HepG2 (cell line): ENCODE measurements around the gene PRPF38A. TPM values are rescaled to one million over a fixed set of nuclear protein-coding genes. Genes with fewer than 3 reads are reported as not detected.
A peak's percentile ranks its signal among the peaks of the same experiment; 100 is the strongest.

ENCODE experiments used
- ATAC-seq: fragments of 200-7000 bp; cut with Tn5 transposase; 3 replicates; pipeline ENCODE4 v1.9.1; 2020; ENCODE audit warnings: mild to moderate bottlenecking, moderate library complexity
- BruUV-seq: library from RNA; stranded (reverse); fragments of 400-500 nt; replicated peaks from 2 replicates; lab custom pipeline; 2021; lab: Mats Ljungman, UMichigan
- CTCF ChIA-PET: fragments of 300-600 bp; formaldehyde crosslinking; extraction: SDS; loops from one replicate; lab custom pipeline; 2021; ENCODE audit warnings: low total read pairs, inconsistent platforms, low intra/inter-chr PET ratio; lab: Yijun Ruan, JAX
- POLR2A ChIA-PET: fragments of 350-600 bp; sonication (Branson Sonifier 250); formaldehyde crosslinking; loops from one replicate; lab custom pipeline; 2020; ENCODE audit warnings: antibody characterized with exemption, inconsistent platforms; lab: Yijun Ruan, JAX
- DNase-seq: peaks from one replicate; pipeline ENCODE4 v3.0.0-alpha.2; 2015; ENCODE audit warnings: low spot score
- FAIRE-seq: peaks from 3 replicates; lab custom pipeline; 2011; peaks lifted over from hg19 to GRCh38; lab: Jason Lieb, UNC
- H2AFZ ChIP-seq: one replicate; pipeline ENCODE4 v1.6.1; 2011; ENCODE audit warnings: low read length, inconsistent platforms
- H3K27ac ChIP-seq: fragments of 300-600 bp; 3 replicates; pipeline ENCODE4 v1.8.0; 2011; ENCODE audit warnings: mixed run types, mild to moderate bottlenecking, mixed read lengths, low read length, inconsistent platforms; ENCODE audit not compliant: insufficient read depth; ENCODE audit errors: extremely low read length
- H3K27me3 ChIP-seq, 2 experiments: fragments of 200-600 bp in 1 of 2; 2 replicates in 1 of 2; 3 replicates in 1 of 2; pipeline versions ENCODE4 v1.6.0 to v1.8.0; 2011; ENCODE audit warnings: low read length in 2 of 2, mild to moderate bottlenecking in 2 of 2, moderate library complexity in 2 of 2, inconsistent platforms in 1 of 2; ENCODE audit not compliant: insufficient read depth in 2 of 2, control insufficient read depth in 1 of 2
- H3K36me3 ChIP-seq, 2 experiments: fragments of 200-600 bp in 1 of 2; replicated peaks in 1 of 2; 2 replicates in 1 of 2; 3 replicates in 1 of 2; pipeline versions ENCODE4 v1.5.1 to v1.8.0; 2011; ENCODE audit warnings: low read length in 2 of 2, inconsistent platforms in 1 of 2; ENCODE audit not compliant: insufficient read depth in 2 of 2, control insufficient read depth in 1 of 2
- H3K4me1 ChIP-seq: 2 replicates; pipeline ENCODE4 v1.5.1; 2012; ENCODE audit warnings: low read length, inconsistent platforms; ENCODE audit not compliant: insufficient read depth
- H3K4me2 ChIP-seq: 2 replicates; pipeline ENCODE4 v1.6.0; 2011; ENCODE audit warnings: low read depth, low read length, inconsistent platforms
- H3K4me3 ChIP-seq, 3 experiments: fragments of 200-600 bp in 1 of 3; sonication (generic), shearing (Covaris generic) in 1 of 3; replicated peaks in 1 of 3; 2 replicates each; pipeline ENCODE4 v1.5.1; 2011 to 2016; ENCODE audit warnings: low read length in 3 of 3, inconsistent platforms in 2 of 3, low read depth in 2 of 3, mild to moderate bottlenecking in 2 of 3, control low read depth in 1 of 3, mixed read lengths in 1 of 3; ENCODE audit not compliant: insufficient read depth in 1 of 3
- H3K79me2 ChIP-seq: one replicate; pipeline ENCODE4 v1.6.1; 2011; ENCODE audit warnings: low read length, inconsistent platforms; ENCODE audit not compliant: insufficient read depth
- H3K9ac ChIP-seq: 2 replicates; pipeline ENCODE4 v1.6.0; 2011; ENCODE audit warnings: mild to moderate bottlenecking, low read depth, low read length, inconsistent platforms; ENCODE audit not compliant: insufficient read depth
- H3K9me3 ChIP-seq: 2 replicates; pipeline ENCODE4 v1.5.1; 2012; ENCODE audit warnings: mild to moderate bottlenecking, low read length
- H4K20me1 ChIP-seq: 2 replicates; pipeline ENCODE4 v1.6.0; 2011; ENCODE audit warnings: inconsistent platforms, mild to moderate bottlenecking, low read length, moderate library complexity; ENCODE audit not compliant: insufficient read depth
- AGO2 ChIP-seq: fragments of 200-400 bp; formaldehyde crosslinking; optimal IDR thresholded peaks from 2 replicates; pipeline ENCODE3; 2017; ENCODE audit warnings: mild to moderate bottlenecking, low read depth, low read length, moderate library complexity
- ESRRA ChIP-seq: sonication (generic); formaldehyde crosslinking; IDR thresholded peaks from 2 replicates; pipeline ENCODE4 v1.5.1; 2020; ENCODE audit warnings: mild to moderate bottlenecking, low read depth, missing genetic modification reagents
- KLF15 ChIP-seq: sonication (generic); formaldehyde crosslinking; IDR thresholded peaks from 2 replicates; pipeline ENCODE4 v1.8.1; 2023; ENCODE audit warnings: borderline replicate concordance, mild to moderate bottlenecking, inconsistent platforms, missing genetic modification reagents, mixed read lengths
- POLR2A ChIP-seq, 2 experiments: IDR thresholded peaks; 2 replicates each; pipeline ENCODE4 v1.6.1; 2011; ENCODE audit warnings: low read depth in 2 of 2, low read length in 2 of 2, mild to moderate bottlenecking in 1 of 2, moderate library complexity in 1 of 2; ENCODE audit not compliant: insufficient read depth in 1 of 2
- PPARG ChIP-seq: conservative IDR thresholded peaks from 2 replicates; pipeline ENCODE4 v1.6.1; 2016; ENCODE audit warnings: missing biosample characterization, missing genetic modification reagents
- SP2 ChIP-seq: sonication (generic); formaldehyde crosslinking; IDR thresholded peaks from 2 replicates; pipeline ENCODE4 v1.5.1; 2020; ENCODE audit warnings: mild to moderate bottlenecking, missing genetic modification reagents
- ZNF720 ChIP-seq: sonication (generic); formaldehyde crosslinking; IDR thresholded peaks from 2 replicates; pipeline ENCODE4 v1.4.0; 2020; ENCODE audit warnings: missing genetic modification reagents
- ZNF775 ChIP-seq: sonication (generic); formaldehyde crosslinking; IDR thresholded peaks from 2 replicates; pipeline ENCODE4 v1.4.0; 2020; ENCODE audit warnings: missing genetic modification reagents, mild to moderate bottlenecking, moderate library complexity, borderline replicate concordance
- WGBS: methylation state at CpG from one replicate; pipeline ENCODE4 v1.1.6; 2017; ENCODE audit warnings: low lambda C conversion rate; 5-methylcytosine and 5-hydroxymethylcytosine counted together
- in situ Hi-C: cut with HindIII; loops from 2 replicates; pipeline ENCODE4 v1.10.0; 2017; ENCODE audit warnings: low pct_unique_long_range_greater_than_20kb; ENCODE audit not compliant: extremely low pct_ligation_motif_present
- intact Hi-C: fragments of 100-400 bp; cut with micrococcal nuclease; formaldehyde crosslinking; loops from one replicate; pipeline ENCODE4 v1.10.0; 2022; ENCODE audit not compliant: unreplicated experiment
- polyA plus RNA-seq, 8 experiments: library from polyadenylated mRNA; depleted of rRNA in 3 of 8; stranded (reverse) in 7 of 8; unstranded in 1 of 8; fragments of >200 nt; fragmentation: Illumina TruSeq in 4 of 8; extraction: Trizol in 4 of 8; gene quantifications; 2 replicates each; pipeline versions ENCODE4 v1.2.1 to v1.2.3, GENCODE V29; 2011 to 2016; ENCODE audit warnings: low read depth in 4 of 8, missing spikeins in 1 of 8, mixed read lengths in 1 of 8; ENCODE audit not compliant: insufficient read depth in 1 of 8
- total RNA-seq, 5 experiments: library from RNA; depleted of rRNA; stranded (reverse); fragments of >200 nt; fragmentation: Illumina TruSeq; extraction: Trizol; gene quantifications; 2 replicates each; pipeline ENCODE4 v1.2.3, GENCODE V29; 2016; ENCODE audit warnings: low read depth in 1 of 5
- TF ChIP-seq, protein P1 (sequence below): sonication (generic); formaldehyde crosslinking; IDR thresholded peaks from 2 replicates; pipeline ENCODE4 v1.4.0; 2020; ENCODE audit warnings: mild to moderate bottlenecking, missing genetic modification reagents
- TF ChIP-seq, protein P2 (sequence below): sonication (generic); formaldehyde crosslinking; IDR thresholded peaks from 2 replicates; pipeline ENCODE4 v1.4.0; 2020; ENCODE audit warnings: missing genetic modification reagents, mild to moderate bottlenecking, borderline replicate concordance
- TF ChIP-seq, protein P3 (sequence below): IDR thresholded peaks from 2 replicates; pipeline ENCODE4 v1.6.1; 2016; ENCODE audit warnings: missing biosample characterization, missing genetic modification reagents, low read depth

Gene PRPF38A
- total and polyA plus RNA-seq, 2 of the 13 experiments (the other 11 are each of a cell fraction or from before 2014, with no cell fraction given) = 18.3 to 45.5 TPM

DNA sequence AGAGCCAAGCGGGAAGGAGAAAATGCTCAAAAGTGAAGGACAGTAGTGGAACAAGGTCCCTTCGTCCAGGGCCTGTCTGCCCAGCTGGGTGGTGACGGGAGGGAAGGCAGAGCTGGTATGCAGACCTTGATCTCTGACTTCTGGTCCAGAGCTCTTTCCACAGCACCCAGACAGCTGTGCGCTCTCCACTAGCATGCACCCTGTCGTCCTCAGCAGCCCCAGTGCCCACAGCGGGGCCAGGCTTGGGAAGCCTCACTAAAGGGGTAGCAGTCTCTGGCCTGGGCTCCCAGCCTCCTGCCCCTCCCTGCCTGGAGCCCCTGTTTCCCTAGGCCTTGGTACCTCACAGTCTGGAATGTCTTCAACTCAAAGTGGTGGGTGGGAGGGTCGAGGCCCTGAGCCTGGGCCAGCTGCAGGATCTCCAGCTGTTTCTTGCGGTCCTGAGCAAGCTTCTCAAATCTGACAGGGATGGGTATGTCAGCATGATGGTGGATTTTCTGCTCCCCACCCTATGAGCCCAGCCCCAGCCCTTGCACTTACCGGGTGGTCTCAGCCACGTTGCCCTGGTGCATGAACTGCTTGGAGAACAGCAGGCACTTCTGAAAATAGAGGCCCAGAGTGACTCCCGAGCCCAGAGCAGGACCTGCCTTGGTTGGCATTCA lies 48.4 kb upstream of the PRPF38A start (continued):
- TF ChIP-seq ZNF720 (CRISPR knock-in tag) (no peak), ESRRA (0 out of 2 replicates have a peak, but pooled peaks have one; percentile 51), POLR2A (IDR thresholded peaks at IDR 0.05; ENCODE audit: insufficient read depth in 1 of 2, low read depth in 2 of 2, low read length in 2 of 2) (peak in 1 of 2 experiments; percentile 44; a peak in 1 of 4 replicates)
- TF ChIP-seq, protein P1, sequence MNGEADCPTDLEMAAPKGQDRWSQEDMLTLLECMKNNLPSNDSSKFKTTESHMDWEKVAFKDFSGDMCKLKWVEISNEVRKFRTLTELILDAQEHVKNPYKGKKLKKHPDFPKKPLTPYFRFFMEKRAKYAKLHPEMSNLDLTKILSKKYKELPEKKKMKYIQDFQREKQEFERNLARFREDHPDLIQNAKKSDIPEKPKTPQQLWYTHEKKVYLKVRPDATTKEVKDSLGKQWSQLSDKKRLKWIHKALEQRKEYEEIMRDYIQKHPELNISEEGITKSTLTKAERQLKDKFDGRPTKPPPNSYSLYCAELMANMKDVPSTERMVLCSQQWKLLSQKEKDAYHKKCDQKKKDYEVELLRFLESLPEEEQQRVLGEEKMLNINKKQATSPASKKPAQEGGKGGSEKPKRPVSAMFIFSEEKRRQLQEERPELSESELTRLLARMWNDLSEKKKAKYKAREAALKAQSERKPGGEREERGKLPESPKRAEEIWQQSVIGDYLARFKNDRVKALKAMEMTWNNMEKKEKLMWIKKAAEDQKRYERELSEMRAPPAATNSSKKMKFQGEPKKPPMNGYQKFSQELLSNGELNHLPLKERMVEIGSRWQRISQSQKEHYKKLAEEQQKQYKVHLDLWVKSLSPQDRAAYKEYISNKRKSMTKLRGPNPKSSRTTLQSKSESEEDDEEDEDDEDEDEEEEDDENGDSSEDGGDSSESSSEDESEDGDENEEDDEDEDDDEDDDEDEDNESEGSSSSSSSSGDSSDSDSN = 0 out of 2 replicates have a peak, but pooled peaks have one; percentile 15
- TF ChIP-seq, all 625 proteins: peak for 17

DNA sequence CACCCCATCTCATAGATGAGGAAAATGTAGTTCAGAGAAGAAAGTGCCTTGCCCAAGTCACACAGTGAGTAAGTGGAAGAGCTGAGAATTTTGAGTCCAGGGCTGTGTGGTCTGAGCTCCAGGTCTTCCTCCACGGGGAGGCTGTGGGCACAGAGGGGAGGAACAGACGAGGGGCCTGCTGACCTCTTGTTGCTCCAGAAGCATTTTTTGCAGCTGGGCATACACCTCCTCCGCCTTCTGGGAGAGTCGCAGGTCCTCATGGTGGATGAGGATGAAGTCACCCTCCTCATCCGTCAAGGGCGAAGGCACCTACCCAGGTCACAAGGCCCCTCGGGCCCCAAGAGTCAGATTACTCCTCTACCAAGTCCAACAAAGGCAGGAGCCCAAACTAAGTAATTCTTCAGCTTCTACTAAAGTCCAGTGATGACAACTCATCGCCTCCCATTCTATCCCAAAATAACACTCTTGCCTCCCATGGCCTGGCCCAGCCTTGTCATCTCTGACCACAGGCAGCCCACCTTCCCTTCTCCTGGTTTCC lies 47.5 kb upstream of the PRPF38A start:
- H3K9ac ChIP-seq = no peak overlapping the region
- in situ Hi-C loops (no loop called here), intact Hi-C loops (no loop called here)
- H3K4me1 ChIP-seq = no peaks in the 10 kb centered on the region
- no peak overlapping the region for H3K4me2 ChIP-seq
- ChIA-PET POLR2A (no interaction called here), CTCF (no interaction called here)
- H3K4me3 ChIP-seq = no peak overlapping the region
- no peaks in the 10 kb centered on the region for H4K20me1 ChIP-seq
- DNase-seq = no peak
- BruUV-seq = no TSS peak
- no peaks in the 10 kb centered on the region for H3K27me3 ChIP-seq
- H3K9me3 ChIP-seq = no peaks in the 10 kb centered on the region
- no peak for FAIRE-seq
- ATAC-seq = no peak
- peaks cover 63 to 92% of the 10 kb centered on the region in 2 experiments for H3K36me3 ChIP-seq
- TF ChIP-seq KLF15 (CRISPR knock-in tag) (no peak), SP2 (CRISPR knock-in tag) (no peak), PPARG (CRISPR knock-in tag) (no peak), ZNF775 (no peak), AGO2 (no peak)
- TF ChIP-seq, protein P2, sequence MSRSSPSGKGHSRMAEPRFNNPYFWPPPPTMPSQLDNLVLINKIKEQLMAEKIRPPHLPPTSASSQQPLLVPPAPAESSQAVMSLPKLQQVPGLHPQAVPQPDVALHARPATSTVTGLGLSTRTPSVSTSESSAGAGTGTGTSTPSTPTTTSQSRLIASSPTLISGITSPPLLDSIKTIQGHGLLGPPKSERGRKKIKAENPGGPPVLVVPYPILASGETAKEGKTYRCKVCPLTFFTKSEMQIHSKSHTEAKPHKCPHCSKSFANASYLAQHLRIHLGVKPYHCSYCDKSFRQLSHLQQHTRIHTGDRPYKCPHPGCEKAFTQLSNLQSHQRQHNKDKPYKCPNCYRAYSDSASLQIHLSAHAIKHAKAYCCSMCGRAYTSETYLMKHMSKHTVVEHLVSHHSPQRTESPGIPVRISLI (CRISPR knock-in tag) = no peak
- TF ChIP-seq, protein P3, sequence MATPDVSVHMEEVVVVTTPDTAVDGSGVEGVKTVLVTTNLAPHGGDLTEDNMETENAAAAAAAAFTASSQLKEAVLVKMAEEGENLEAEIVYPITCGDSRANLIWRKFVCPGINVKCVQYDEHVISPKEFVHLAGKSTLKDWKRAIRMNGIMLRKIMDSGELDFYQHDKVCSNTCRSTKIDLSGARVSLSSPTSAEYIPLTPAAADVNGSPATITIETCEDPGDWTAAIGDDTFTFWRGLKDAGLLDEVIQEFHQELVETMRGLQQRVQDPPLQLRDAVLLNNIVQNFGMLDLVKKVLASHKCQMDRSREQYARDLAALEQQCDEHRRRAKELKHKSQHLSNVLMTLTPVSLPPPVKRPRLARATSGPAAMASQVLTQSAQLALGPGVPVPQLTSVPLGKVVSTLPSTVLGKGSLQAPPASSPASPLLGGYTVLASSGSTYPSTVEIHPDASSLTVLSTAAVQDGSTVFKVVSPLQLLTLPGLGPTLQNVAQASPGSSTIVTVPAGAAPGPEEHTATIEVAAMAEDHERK (CRISPR knock-in tag) = no peak
- no peak overlapping the region for H2AFZ ChIP-seq
- WGBS = 98% methylated on average over 8 of the region's 8 CpGs
- H3K27ac ChIP-seq = no peak overlapping the region
- no peaks in the 10 kb centered on the region for H3K79me2 ChIP-seq
